HCT116 (cell line): ENCODE results near the gene RANGAP1. TPM values are rescaled to one million over a fixed set of nuclear protein-coding genes. Genes with fewer than 3 reads are reported as not detected.
"Not testable (repeated sequence)": the region's sequence is repeated elsewhere in the genome, so short reads cannot be mapped to it uniquely, and the experiment has no call there.

Experiments
- ATAC-seq: fragments of 200-7000 bp; cut with Tn5 transposase; 2 replicates; pipeline ENCODE4 v1.9.1; 2020; ENCODE audit warnings: mild to moderate bottlenecking, moderate library complexity
- BruUV-seq: library from RNA; stranded (reverse); fragments of 400-500 nt; replicated peaks from 2 replicates; lab custom pipeline; 2021; lab: Mats Ljungman, UMichigan
- CTCF ChIA-PET: fragments of 300-600 bp; sonication (Branson Sonifier 250); formaldehyde crosslinking; loops from one replicate; lab custom pipeline; 2021; ENCODE audit warnings: antibody characterized with exemption; lab: Charles Lee
- POLR2A ChIA-PET: fragments of 300-600, 350-600 bp; sonication (Branson Sonifier 250); formaldehyde crosslinking; loops from one replicate; lab custom pipeline; 2021; ENCODE audit warnings: antibody characterized with exemption; lab: Charles Lee
- RAD21 ChIA-PET, 2 experiments: fragments of 300-600 bp; sonication (Branson Sonifier 250); formaldehyde crosslinking; loops; one replicate each; lab custom pipeline; 2023; ENCODE audit warnings: low total read pairs in 2 of 2; ENCODE audit not compliant: uncharacterized antibody in 2 of 2, unreplicated experiment in 2 of 2, low non-redundant PET in 1 of 2; lab: Charles Lee
- DNase-seq: peaks from one replicate; pipeline ENCODE4 v3.0.0-alpha.2; 2010; ENCODE audit warnings: low read depth, low spot score
- H2AFZ ChIP-seq: fragments of 200-600 bp; shearing (Covaris generic), sonication (generic); 2 replicates; pipeline ENCODE4 v1.6.1; 2017; ENCODE audit warnings: low read depth, mixed run types, mixed read lengths, antibody characterized with exemption, low read length; ENCODE audit not compliant: poor library complexity, severe bottlenecking
- H3K27ac ChIP-seq: 2 replicates; pipeline ENCODE4 v1.5.1; 2012; ENCODE audit warnings: low read depth, low read length
- H3K27me3 ChIP-seq: fragments of 200-600 bp; sonication (generic); 2 replicates; pipeline ENCODE4 v1.6.1; 2016; ENCODE audit warnings: mixed run types, low read length, mixed read lengths; ENCODE audit not compliant: insufficient read depth
- H3K36me3 ChIP-seq, 2 experiments: fragments of 200-500 bp in 1 of 2; fragments of 200-600 bp in 1 of 2; sonication (Bioruptor generic) in 1 of 2; sonication (generic) in 1 of 2; 2 replicates each; pipeline versions ENCODE4 v1.5.1 to v1.6.1; 2014 to 2016; ENCODE audit warnings: low read length in 2 of 2, inconsistent platforms in 1 of 2, mixed read lengths in 1 of 2, mixed run types in 1 of 2; ENCODE audit not compliant: insufficient read depth in 2 of 2, control insufficient read depth in 1 of 2
- H3K4me1 ChIP-seq, 2 experiments: fragments of 200-600 bp in 1 of 2; sonication (generic) in 1 of 2; 2 replicates each; pipeline versions ENCODE4 v1.5.1 to v1.6.1; 2012 to 2017; ENCODE audit warnings: low read length in 2 of 2, inconsistent platforms in 1 of 2, mild to moderate bottlenecking in 1 of 2, mixed read lengths in 1 of 2, mixed run types in 1 of 2, moderate library complexity in 1 of 2; ENCODE audit not compliant: insufficient read depth in 2 of 2, control insufficient read depth in 1 of 2
- H3K4me2 ChIP-seq: fragments of 200-600 bp; sonication (generic); 2 replicates; pipeline ENCODE4 v1.6.1; 2017; ENCODE audit warnings: mixed run types, low read length, mixed read lengths
- H3K4me3 ChIP-seq, 2 experiments: fragments of 200-600 bp in 1 of 2; sonication (generic) in 1 of 2; replicated peaks in 1 of 2; 2 replicates each; pipeline ENCODE4 v1.5.1; 2011 to 2016; ENCODE audit warnings: low read length in 2 of 2, control low read depth in 1 of 2, low read depth in 1 of 2, mild to moderate bottlenecking in 1 of 2, mixed read lengths in 1 of 2, mixed run types in 1 of 2
- H3K79me2 ChIP-seq: fragments of 200-600 bp; sonication (generic); 2 replicates; pipeline ENCODE4 v1.6.1; 2017; ENCODE audit warnings: mild to moderate bottlenecking, mixed run types, low read length, moderate library complexity, mixed read lengths; ENCODE audit not compliant: insufficient read depth
- H3K9ac ChIP-seq: fragments of 200-600 bp; sonication (generic); 2 replicates; pipeline ENCODE4 v1.6.1; 2016; ENCODE audit warnings: low read length, mixed read lengths
- H3K9me2 ChIP-seq: fragments of 200-600 bp; sonication (generic), shearing (Covaris generic); 2 replicates; pipeline ENCODE4 v1.6.1; 2017; ENCODE audit warnings: mixed run types, mild to moderate bottlenecking, moderate library complexity; ENCODE audit not compliant: insufficient read depth
- H3K9me3 ChIP-seq, 2 experiments: fragments of 200-500 bp in 1 of 2; fragments of 200-600 bp in 1 of 2; sonication (Bioruptor generic) in 1 of 2; sonication (generic) in 1 of 2; 2 replicates each; pipeline ENCODE4 v1.6.1; 2014 to 2017; ENCODE audit warnings: low read length in 2 of 2, mixed read lengths in 2 of 2, inconsistent platforms in 1 of 2, low read depth in 1 of 2, mild to moderate bottlenecking in 1 of 2, mixed run types in 1 of 2, moderate library complexity in 1 of 2; ENCODE audit not compliant: control insufficient read depth in 1 of 2, insufficient read depth in 1 of 2
- H4K20me1 ChIP-seq: fragments of 200-600 bp; sonication (generic), shearing (Covaris generic); 2 replicates; pipeline ENCODE4 v1.6.1; 2017; ENCODE audit warnings: mixed run types, mild to moderate bottlenecking, moderate library complexity; ENCODE audit not compliant: insufficient read depth
- POLR2AphosphoS5 ChIP-seq: IDR thresholded peaks from 2 replicates; pipeline ENCODE4 v1.6.1; 2011; ENCODE audit warnings: mild to moderate bottlenecking, low read depth, low read length, moderate library complexity
- TCF7L2 ChIP-seq: IDR thresholded peaks from 2 replicates; pipeline ENCODE4 v1.7.0; 2011; ENCODE audit warnings: borderline replicate concordance, inconsistent platforms; ENCODE audit not compliant: insufficient read depth, insufficient read length; ENCODE audit errors: extremely low read depth
- YY1 ChIP-seq: IDR thresholded peaks from 2 replicates; pipeline ENCODE4 v1.6.1; 2011; ENCODE audit warnings: low read length, low read depth, moderate library complexity, mild to moderate bottlenecking; ENCODE audit not compliant: insufficient replicate concordance; ENCODE audit errors: extremely low read depth
- ZFX ChIP-seq: fragments of 450-650 bp; IDR thresholded peaks from 2 replicates; pipeline ENCODE4 v1.6.1; 2017
- ZNF274 ChIP-seq: fragments of 200-500 bp; sonication (Bioruptor generic); IDR thresholded peaks from 2 replicates; pipeline ENCODE4 v1.6.1; 2014; ENCODE audit warnings: mild to moderate bottlenecking, low read depth, low read length, inconsistent platforms
- intact Hi-C: fragments of 100-400 bp; cut with micrococcal nuclease; formaldehyde crosslinking; loops from 2 replicates; pipeline ENCODE4 v1.10.0; 2022
- total RNA-seq: library from RNA; stranded (reverse); gene quantifications from one replicate; pipeline ENCODE4 v1.2.1, GENCODE V29; 2021; ENCODE audit not compliant: unreplicated experiment
- TF ChIP-seq, protein P1 (sequence below): IDR thresholded peaks from 2 replicates; pipeline ENCODE4 v1.6.1; 2012; ENCODE audit warnings: low read depth
- TF ChIP-seq, protein P2 (sequence below): IDR thresholded peaks from 2 replicates; pipeline ENCODE4 v1.6.1; 2011; ENCODE audit warnings: mild to moderate bottlenecking, low read length, moderate library complexity; ENCODE audit not compliant: insufficient replicate concordance; ENCODE audit errors: extremely low read depth

Gene RANGAP1
- total RNA-seq, 1 experiment from 2014 or later: 121 TPM

DNA sequence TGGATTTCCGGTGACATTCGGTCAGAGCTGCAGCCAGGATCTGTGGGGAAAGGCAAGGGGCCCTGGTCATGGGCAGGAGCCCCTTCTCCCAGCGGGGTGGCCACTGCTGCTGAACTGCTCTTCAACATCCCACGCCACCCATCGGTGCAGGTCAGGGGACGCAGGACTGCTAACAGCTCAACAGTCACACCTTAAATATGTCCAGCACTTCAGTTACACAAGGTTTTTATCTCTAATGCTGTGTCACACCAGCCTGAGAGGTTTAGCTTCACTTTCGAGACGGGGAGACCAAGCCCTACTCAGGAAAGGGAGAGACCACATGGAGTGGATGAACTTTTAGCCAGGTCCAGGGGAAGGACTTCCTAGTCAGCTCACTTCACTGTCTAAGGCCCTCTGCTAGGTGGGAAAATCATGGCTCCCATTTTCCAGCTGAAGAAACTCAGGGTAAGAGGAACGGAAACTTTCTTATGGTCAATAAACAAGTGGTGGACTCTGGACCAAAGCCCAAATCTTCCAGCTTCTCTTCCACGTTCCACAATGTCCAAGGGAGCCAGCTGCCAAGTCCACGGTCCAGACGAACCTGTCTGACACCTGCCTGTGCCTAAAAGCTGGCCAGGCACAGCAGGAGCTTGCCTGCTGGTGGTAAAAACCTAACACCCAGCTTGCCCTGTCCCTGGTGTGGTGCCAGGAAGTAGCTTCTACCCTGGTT is 24.3 kb downstream of the RANGAP1 start (continued):
- no peak for TF ChIP-seq YY1
- TF ChIP-seq, protein P1, sequence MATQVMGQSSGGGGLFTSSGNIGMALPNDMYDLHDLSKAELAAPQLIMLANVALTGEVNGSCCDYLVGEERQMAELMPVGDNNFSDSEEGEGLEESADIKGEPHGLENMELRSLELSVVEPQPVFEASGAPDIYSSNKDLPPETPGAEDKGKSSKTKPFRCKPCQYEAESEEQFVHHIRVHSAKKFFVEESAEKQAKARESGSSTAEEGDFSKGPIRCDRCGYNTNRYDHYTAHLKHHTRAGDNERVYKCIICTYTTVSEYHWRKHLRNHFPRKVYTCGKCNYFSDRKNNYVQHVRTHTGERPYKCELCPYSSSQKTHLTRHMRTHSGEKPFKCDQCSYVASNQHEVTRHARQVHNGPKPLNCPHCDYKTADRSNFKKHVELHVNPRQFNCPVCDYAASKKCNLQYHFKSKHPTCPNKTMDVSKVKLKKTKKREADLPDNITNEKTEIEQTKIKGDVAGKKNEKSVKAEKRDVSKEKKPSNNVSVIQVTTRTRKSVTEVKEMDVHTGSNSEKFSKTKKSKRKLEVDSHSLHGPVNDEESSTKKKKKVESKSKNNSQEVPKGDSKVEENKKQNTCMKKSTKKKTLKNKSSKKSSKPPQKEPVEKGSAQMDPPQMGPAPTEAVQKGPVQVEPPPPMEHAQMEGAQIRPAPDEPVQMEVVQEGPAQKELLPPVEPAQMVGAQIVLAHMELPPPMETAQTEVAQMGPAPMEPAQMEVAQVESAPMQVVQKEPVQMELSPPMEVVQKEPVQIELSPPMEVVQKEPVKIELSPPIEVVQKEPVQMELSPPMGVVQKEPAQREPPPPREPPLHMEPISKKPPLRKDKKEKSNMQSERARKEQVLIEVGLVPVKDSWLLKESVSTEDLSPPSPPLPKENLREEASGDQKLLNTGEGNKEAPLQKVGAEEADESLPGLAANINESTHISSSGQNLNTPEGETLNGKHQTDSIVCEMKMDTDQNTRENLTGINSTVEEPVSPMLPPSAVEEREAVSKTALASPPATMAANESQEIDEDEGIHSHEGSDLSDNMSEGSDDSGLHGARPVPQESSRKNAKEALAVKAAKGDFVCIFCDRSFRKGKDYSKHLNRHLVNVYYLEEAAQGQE: no peak
- TF ChIP-seq, all 23 proteins: peak for 0

DNA sequence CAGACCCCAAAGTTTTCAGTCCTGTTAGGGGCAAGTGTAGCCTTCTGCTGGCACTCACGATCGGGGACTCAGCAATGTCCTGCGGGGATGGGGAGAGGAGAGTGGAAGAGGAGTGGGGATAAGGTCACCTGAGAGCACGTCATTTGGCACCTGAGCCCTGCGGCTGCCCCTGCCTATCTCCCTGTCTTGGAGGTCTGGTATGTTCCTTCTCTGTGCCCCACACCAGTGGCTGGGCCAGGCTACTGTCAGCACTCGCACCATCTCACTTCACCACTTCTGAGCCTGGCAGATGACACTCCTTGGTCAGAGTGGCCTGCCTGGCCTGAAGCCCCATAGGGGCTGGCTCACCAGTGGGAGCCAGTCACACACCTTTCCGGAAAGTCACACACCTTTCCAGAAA is 25.1 kb downstream of the RANGAP1 start:
- no peaks in the 10 kb centered on the region for H4K20me1 ChIP-seq
- H3K9ac ChIP-seq: no peak overlapping the region
- BruUV-seq: no TSS peak
- DNase-seq: no peak
- no peak overlapping the region for H2AFZ ChIP-seq
- H3K27me3 ChIP-seq: no peaks in the 10 kb centered on the region
- H3K36me3 ChIP-seq: peaks cover 69 to 75% of the 10 kb centered on the region in 2 experiments
- peaks cover 60% of the 10 kb centered on the region; the same call in 1 of the 2 replicates for H3K79me2 ChIP-seq
- no peak for TF ChIP-seq TCF7L2
- TF ChIP-seq ZFX: no peak
- TF ChIP-seq, protein P2, sequence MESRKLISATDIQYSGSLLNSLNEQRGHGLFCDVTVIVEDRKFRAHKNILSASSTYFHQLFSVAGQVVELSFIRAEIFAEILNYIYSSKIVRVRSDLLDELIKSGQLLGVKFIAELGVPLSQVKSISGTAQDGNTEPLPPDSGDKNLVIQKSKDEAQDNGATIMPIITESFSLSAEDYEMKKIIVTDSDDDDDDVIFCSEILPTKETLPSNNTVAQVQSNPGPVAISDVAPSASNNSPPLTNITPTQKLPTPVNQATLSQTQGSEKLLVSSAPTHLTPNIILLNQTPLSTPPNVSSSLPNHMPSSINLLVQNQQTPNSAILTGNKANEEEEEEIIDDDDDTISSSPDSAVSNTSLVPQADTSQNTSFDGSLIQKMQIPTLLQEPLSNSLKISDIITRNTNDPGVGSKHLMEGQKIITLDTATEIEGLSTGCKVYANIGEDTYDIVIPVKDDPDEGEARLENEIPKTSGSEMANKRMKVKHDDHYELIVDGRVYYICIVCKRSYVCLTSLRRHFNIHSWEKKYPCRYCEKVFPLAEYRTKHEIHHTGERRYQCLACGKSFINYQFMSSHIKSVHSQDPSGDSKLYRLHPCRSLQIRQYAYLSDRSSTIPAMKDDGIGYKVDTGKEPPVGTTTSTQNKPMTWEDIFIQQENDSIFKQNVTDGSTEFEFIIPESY: no peak
- no peak for TF ChIP-seq ZNF274
- TF ChIP-seq POLR2AphosphoS5: no peak
- no peak for ATAC-seq
- ChIA-PET POLR2A (no interaction called here), RAD21 (no interaction called here), CTCF (interaction anchor here (1.4 kb wide), 1 partner anchor 338 kb away, joined by 3 read pairs; no protein-coding TSS in a partner anchor)
- H3K4me1 ChIP-seq: no peaks in the 10 kb centered on the region
- no peak overlapping the region for H3K4me3 ChIP-seq
- intact Hi-C loops: no loop called here
- no peak overlapping the region for H3K27ac ChIP-seq
- no peak overlapping the region for H3K4me2 ChIP-seq
- H3K9me3 ChIP-seq: no peaks in the 10 kb centered on the region
- H3K9me2 ChIP-seq: no peaks in the 10 kb centered on the region

DNA sequence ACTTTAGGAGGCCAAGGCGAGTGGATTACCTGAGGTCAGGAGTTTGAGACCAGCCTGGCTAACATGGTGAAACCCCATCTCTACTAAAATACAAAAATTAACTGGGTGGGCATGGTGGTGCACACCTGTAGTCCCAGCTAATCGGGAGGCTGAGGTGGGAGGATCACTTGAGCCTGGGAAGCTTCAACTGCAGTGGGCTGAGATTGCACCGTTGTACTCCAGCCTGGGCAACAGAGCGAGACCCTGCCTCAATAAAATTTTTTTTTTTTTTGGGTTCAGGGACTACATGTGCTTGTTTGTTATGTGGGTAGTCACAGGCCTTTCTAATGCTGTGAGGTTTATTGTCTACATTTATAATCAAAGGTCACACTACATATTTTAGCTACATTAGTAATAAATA is 26.2 kb downstream of the RANGAP1 start:
- DNase-seq, ATAC-seq, H3K9me3 ChIP-seq, H4K20me1 ChIP-seq, H3K9ac ChIP-seq, CTCF ChIA-PET, H2AFZ ChIP-seq, H3K4me1 ChIP-seq, POLR2A ChIA-PET, BruUV-seq, H3K4me3 ChIP-seq, H3K27me3 ChIP-seq, H3K27ac ChIP-seq, intact Hi-C loops, RAD21 ChIA-PET, H3K4me2 ChIP-seq, H3K9me2 ChIP-seq: not testable (repeated sequence)
- H3K36me3 ChIP-seq: peaks cover 72 to 73% of the 10 kb centered on the region in 2 experiments
- peaks cover 50% of the 10 kb centered on the region; the same call in 1 of the 2 replicates for H3K79me2 ChIP-seq
